Ramos (cell line): ENCODE data around the gene AKAP5.
"Not testable (repeated sequence)": the region's sequence is repeated elsewhere in the genome, so short reads cannot be mapped to it uniquely, and the experiment has no call there.

Experiments
- in situ Hi-C: fragments of 300-500 bp; cut with MboI; formaldehyde crosslinking; loops from one replicate; pipeline ENCODE4 v1.14.3; 2022; ENCODE audit warnings: low sequenced_read_pairs; ENCODE audit not compliant: unreplicated experiment

AKAP5 gene

GRCh38 chr14:64501411-64502171, 36.3 kb downstream of the AKAP5 start:
- in situ Hi-C loops, result no loop called here

GRCh38 chr14:64502456-64502855, 37.2 kb downstream of the AKAP5 start:
- in situ Hi-C loops, result no loop called here

DNA sequence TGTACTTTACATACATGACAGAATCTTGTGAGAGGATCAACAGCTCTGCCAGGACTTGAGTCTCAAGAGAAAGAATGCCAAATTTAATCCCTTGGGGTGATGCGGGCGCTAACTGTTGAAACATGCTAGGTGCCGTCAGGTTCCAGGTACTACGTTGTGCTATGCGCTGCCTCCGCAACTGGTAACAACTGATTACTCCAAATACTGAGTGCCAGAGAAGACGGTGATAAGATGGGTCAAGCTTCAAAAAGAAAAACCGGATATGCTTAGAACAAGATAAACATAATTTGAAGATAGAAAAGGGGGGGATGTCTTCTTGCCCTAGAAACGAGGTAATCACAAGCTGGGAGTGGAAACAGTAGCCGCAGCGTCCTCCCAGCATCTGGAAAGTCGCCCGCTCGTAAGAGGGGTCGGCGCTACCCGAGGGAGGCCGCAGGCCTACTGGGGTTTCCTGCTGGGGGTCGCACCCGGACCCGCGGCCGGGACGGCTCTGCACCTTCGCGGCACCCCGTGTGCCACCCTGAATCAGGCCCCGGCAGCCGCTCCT, 37.7 kb downstream of the AKAP5 start:
- in situ Hi-C loops, result no loop called here

DNA sequence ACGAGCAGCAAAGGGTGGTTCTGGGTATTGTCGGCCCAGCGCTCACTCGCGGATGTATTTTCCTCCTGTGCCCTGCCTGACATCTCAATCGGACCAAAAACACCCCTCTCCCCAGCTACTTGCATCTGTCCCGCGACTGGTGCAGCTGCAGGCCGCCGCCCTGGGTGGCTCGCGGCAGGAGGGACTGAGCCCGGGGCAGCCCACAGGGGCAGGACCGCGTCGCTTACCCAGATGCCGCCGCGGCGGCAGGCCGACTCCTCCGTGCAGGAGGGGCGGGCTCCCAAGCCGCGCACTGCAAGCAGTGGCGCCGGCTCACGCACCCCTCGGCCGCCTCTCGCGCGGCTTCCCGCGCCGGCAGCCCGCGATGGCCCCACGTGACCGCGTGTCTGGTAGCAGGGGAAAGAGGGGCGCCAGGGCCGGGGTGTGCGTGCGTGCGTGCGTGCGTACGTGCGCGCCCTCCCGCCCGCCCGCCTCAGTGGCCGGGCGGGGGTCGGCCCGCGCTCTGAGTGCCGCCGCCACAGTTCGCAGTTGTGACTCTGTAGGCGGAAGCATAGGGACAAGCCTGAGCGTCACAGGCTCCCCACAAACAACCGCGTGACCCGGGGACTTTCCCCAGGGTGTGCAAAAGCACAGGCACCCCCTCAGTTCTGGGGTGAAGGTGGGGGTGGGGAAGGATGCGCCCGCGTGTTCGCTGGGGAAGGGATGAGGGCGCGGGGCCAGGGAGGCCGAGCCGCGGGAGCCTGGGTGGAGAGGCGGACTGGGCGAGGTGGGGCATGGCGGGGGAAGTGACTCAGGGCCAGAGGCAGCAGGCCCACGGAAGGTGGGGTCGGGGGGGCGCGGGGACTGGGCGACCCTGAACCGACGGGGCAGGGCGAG, 38.4 kb downstream of the AKAP5 start, which contains the start of gene ZBTB25:
Gene ZBTB25 (minus strand): TSS at position 405 of the 876 bp plus-strand sequence. CDS start 13,305 bp downstream, outside the sequence.
- in situ Hi-C loops, result no loop called here

DNA sequence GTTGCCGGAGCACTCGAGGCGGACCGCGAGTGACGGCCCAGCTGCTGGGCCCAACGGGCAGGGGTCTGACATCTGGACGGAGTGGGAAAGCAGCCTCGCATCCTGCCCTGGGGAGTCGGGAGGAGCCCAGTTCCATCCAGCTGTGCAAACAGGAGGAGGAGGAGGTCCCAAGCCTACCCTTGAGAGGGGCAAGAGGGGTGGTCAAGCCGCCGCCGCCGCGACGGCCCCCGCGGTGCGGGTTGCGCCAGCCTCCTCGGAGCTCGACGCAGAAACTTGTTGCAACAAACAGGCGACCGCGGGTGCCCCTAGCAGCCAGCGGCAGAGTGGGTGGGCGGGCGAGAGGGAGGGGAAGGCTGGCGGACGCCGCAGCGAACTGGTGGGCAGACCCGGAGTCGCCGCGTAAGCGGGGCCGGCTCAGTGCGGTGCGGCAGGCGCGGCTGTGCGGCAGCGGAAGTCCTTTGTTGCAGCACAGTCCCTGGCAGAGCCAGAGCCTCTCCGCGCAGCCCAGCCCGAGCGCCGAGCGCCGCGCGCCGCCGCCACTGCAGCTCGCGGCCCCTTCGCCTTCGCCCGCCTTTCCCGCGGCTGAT, 39.1 kb downstream of the AKAP5 start, which contains the start of gene ZBTB1:
Gene ZBTB1 (plus strand): TSS at position 461 of the 587 bp plus-strand sequence. CDS start 16,735 bp downstream, outside the sequence.
- in situ Hi-C loops, result no loop called here

DNA sequence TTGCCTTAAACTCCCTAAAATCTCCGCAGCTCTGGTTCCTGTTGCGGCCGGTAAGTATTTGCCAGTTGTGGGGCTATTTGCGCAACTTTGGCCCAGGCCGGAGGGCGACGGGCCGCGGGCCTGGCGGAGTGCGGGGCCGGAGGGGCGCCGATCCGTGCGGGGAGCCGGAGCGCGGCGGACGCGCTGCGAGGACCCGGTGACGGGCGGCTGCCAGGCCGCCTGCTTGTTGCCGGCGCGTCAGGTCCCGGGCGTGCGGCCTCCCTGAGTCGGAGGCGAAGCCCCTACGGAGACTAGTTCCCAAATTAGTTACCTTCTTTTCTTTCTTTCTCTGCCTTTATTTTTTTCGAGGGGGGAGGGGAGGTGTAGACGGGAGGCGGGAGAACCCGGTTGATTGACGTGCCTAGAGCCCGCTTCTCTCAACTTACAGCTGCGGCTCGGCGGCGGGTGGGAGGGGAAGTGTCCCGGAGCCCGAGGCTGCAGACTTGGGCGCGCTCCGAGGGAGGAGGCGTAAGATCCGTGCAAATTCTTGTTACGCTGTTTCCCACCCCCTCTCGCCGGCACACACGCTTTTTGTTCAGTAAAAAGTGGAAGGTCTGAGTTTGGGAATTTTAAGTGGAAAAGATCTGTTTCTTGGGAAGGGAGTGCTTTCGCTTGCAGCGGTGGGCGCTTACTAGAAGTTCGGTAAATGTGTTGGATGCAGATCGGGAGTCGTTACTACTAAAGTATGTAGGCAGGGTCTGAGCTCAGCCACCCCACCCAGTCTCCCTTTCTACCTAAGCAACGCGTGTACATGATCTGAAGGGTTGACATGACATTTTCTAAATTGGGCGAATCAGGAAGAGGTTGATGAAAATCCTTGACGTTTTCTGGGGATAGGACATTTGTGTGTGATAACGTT, 39.8 kb downstream of the AKAP5 start:
- in situ Hi-C loops, result no loop called here

DNA sequence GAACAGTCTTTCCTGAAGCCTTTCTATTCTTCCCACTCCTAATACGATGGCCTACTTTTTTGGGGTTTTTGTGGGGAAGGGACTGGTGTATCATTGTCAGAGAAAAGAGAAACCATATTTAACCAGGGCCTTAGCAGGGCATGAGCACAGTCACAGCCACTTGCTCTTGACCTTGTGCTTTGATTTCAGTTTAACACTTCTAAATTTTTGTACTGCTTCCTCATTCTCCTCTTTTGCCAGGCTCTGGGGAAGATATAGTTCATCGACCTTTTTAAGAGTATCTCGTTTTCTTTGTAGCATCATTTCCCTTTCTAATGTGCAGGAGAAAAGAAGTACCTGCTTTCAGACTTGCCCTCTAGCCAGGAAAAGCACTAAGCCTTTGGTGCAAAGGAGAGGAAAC, 41.4 kb downstream of the AKAP5 start:
- in situ Hi-C loops, result no loop called here

- in situ Hi-C loops, result no loop called here
These were observed 42.3 kb downstream of the AKAP5 start for GRCh38 chr14:64507376-64508156.

GRCh38 chr14:64508215-64508776, 43.0 kb downstream of the AKAP5 start:
- in situ Hi-C loops, result no loop called here

- in situ Hi-C loops, result no loop called here
These were observed 43.7 kb downstream of the AKAP5 start for GRCh38 chr14:64509036-64509435.

DNA sequence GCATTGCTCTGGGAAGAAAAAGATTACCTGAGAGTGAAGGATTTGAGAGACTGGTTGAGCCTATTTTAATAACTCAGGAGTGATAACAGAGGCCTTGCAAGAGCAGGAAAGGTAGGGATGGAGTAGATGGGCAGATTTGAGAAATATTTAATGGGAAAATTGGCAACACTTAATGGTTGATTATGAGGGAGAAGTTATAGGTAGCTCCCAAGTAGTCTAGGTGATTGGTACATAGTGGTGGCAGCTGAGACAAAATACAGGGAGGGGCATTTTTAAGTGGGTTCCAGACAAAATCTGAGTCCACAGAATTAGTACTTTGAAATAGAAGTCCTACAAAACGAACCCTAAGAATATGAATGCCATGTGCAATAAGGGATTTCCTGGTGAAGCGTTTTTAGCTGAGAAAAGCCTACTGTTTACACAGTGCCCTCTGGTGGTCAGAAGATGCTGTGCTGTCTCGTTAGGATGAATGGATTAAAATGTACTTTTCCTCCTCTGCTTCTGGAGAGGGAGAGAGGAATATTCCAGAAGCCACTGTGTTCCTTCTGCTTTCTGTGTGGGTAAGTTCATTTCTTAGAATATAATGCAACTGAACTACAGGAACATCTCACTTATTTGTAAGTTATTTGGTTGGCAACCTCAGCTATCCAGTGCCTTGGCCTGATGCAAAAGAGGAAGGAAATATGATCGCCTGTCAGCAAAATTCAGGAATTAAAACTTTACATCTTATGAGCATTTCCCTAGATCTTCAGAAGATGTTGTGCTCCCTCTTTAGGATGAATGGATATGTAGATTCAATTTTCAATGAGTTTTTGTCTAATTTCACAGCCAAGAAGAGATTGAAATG, 45.7 kb downstream of the AKAP5 start:
- in situ Hi-C loops, result no loop called here

- in situ Hi-C loops, result no loop called here
These were observed 48.0 kb downstream of the AKAP5 start for GRCh38 chr14:64513271-64513670.

DNA sequence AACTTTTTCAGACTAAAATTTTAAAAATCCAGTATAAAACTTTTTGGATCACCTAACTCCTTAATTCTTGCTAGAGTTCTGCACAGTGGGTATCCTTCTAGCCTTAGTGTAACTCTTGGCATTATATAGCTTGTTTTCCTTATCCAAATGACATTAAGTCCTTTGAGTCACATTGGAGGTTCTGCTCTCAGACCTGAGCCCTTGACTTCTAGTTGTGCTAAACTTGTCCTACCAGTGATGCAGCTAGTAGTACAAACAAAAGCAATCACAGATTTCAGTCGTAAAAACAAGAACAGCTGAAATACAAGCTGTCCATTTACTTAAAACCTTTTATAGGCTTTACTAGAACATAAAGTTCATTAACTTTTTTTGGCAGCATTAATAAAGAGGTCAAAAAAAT, 49.8 kb downstream of the AKAP5 start:
- in situ Hi-C loops, result no loop called here

- in situ Hi-C loops, result no loop called here
These were observed 51.7 kb downstream of the AKAP5 start for GRCh38 chr14:64516969-64517368.

- in situ Hi-C loops, result not testable (repeated sequence)
These were observed 52.4 kb downstream of the AKAP5 start for GRCh38 chr14:64517667-64518066.

DNA sequence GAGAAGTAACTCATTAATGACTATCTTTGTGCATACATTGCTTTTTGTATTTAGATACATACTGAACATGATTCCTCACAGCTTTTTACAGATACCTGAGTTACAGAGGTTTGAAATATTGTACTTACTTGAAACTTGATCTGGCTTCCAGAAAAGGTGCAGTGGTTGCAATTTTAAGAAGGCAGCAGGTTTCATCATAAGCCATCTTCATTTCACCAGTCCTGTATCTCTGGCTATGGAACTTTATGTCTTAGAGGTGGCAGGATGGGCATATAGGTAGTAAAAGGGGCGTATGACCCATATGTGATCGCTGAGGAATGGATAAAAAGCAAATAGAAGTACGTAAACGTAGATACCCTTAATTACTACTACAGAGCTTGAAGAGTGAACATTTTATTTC, 52.9 kb downstream of the AKAP5 start:
- in situ Hi-C loops, result no loop called here

- in situ Hi-C loops, result no loop called here
These were observed 55.4 kb downstream of the AKAP5 start for GRCh38 chr14:64520699-64521098.
